Measurements from ENCODE around the gene NR0B2.
A peak's percentile ranks its signal among the peaks of the same experiment; 100 is the strongest.
"Not testable (repeated sequence)": the region's sequence is repeated elsewhere in the genome, so short reads cannot be mapped to it uniquely, and the experiment has no call there.

The NR0B2 gene

GRCh38 chr1:26889551-26890466 lies 24.0 kb downstream of the NR0B2 start, which contains the start of gene GPN2:
GPN2 (minus strand) TSS chr1:26890283; CDS start chr1:26890096, 187 bp downstream.
- peak; percentile 47 for DNase-seq (ENCODE audit: low read depth)

- no peak for DNase-seq (ENCODE audit: low read depth)
Observed at GRCh38 chr1:26888231-26888630, 25.5 kb downstream of the NR0B2 start.

GRCh38 chr1:26887125-26887524 lies 26.6 kb downstream of the NR0B2 start:
- no peak for DNase-seq (ENCODE audit: low read depth)

GRCh38 chr1:26882696-26883463 lies 30.9 kb downstream of the NR0B2 start:
- DNase-seq (ENCODE audit: low read depth), result no peak

DNA sequence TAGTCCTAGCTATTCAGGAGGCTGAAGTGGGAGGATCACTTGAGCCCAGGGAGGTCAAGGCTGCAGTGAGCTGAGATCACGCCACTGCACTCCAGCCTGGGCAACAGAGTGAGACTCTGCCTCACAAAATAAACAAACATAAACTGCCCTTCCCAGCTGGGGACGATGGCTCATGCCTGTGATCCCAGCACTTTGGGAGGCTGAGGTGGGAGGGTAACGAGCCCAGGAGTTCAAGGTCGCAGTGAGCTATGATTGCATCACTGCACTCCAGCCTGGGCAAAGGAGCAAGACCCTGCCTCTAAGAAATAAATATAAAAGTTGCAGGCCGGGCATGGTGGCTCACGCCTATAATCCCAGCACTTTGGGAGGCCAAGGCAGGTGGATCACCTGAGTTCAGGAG lies 32.2 kb downstream of the NR0B2 start:
- DNase-seq (ENCODE audit: low read depth), result not testable (repeated sequence)

DNA sequence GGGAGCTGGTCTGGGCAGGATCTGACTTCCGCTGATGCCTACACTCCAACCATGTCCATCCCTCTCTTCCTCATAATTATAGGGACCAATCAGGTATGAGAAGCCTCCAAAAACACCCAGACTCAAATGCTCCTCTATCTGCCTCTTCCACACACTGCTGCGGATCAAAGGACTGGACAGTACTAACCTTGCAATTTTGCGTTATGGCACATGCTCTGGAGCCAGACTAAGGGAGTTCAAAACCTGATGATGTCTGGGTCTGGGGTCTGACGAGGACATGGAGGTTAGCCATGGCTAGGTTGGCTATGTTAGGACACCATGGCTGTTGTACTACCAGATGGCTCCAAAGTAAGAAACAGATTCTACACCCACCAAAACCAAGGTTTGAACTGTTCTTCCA lies 34.0 kb downstream of the NR0B2 start:
- DNase-seq (ENCODE audit: low read depth), result no peak

GRCh38 chr1:26877326-26877725 lies 36.4 kb downstream of the NR0B2 start:
- no peak for DNase-seq (ENCODE audit: low read depth)

DNA sequence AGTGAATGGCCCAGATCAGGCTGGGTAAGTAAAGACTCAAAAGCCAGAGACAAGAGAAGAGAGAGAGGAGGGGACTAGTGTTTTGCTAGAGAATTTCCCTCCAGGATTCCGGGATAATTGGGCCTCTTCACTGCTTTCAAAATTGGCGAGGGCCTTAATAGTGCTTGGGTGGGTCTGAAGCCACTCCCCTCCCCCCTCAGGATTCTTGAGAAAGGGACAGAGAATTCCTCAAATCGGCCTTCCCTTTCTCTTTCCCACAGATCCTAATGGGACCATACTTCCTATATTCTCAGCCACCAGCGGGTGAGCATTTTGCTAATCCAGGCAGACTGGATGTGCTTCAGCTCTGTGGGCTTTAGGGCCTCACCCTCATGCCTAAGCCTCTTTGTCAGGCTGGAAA lies 38.9 kb downstream of the NR0B2 start:
- no peak for DNase-seq (ENCODE audit: low read depth)

GRCh38 chr1:26873097-26873496 lies 40.7 kb downstream of the NR0B2 start:
- DNase-seq (ENCODE audit: low read depth), result not testable (repeated sequence)

- DNase-seq (ENCODE audit: low read depth), result peak; percentile 96
Observed at GRCh38 chr1:26864610-26865480, 48.9 kb downstream of the NR0B2 start.

- DNase-seq (ENCODE audit: low read depth), result no peak
Observed at GRCh38 chr1:26863685-26864077, 50.1 kb downstream of the NR0B2 start.

DNA sequence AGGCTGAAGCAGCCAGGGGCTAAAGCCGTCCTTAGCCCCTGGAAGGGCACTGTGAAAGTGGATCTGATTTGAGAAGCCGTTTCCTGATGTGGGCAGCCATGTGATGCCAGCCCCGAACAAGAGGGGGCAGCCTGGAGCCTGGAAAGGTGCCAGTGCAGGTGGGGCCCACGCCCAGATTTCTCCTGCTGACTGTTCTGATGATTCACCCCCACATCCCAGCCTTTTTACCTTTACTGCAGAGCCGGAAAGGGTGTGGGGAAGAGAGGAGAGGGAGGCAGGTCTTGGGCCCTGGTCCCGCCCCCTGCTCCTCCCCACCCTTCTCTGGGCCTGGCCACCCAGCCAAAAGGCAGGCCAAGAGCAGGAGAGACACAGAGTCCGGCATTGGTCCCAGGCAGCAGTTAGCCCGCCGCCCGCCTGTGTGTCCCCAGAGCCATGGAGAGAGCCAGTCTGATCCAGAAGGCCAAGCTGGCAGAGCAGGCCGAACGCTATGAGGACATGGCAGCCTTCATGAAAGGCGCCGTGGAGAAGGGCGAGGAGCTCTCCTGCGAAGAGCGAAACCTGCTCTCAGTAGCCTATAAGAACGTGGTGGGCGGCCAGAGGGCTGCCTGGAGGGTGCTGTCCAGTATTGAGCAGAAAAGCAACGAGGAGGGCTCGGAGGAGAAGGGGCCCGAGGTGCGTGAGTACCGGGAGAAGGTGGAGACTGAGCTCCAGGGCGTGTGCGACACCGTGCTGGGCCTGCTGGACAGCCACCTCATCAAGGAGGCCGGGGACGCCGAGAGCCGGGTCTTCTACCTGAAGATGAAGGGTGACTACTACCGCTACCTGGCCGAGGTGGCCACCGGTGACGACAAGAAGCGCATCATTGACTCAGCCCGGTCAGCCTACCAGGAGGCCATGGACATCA lies 50.7 kb downstream of the NR0B2 start, which contains the start of gene SFN:
Gene SFN (plus strand): TSS at position 369 of the 904 bp plus-strand sequence. CDS start 64 bp downstream, at position 433.
- DNase-seq (ENCODE audit: low read depth), result no peak

- no peak for DNase-seq (ENCODE audit: low read depth)
Observed at GRCh38 chr1:26861889-26862378, 51.8 kb downstream of the NR0B2 start.

All from fibroblast of the conjunctiva (primary cell).